Hematopoietic multipotent progenitor cell treated with erythropoietin and hydrocortisone succinate and interleukin-3 and kit ligand, for 4 days (in vitro differentiated cells): Measurements from ENCODE around the gene PARD6G.
A peak's percentile ranks its signal among the peaks of the same experiment; 100 is the strongest.

Source experiments
- DNase-seq: peaks from one replicate; pipeline ENCODE4 v3.0.0-alpha.2; 2015

The PARD6G gene

DNA sequence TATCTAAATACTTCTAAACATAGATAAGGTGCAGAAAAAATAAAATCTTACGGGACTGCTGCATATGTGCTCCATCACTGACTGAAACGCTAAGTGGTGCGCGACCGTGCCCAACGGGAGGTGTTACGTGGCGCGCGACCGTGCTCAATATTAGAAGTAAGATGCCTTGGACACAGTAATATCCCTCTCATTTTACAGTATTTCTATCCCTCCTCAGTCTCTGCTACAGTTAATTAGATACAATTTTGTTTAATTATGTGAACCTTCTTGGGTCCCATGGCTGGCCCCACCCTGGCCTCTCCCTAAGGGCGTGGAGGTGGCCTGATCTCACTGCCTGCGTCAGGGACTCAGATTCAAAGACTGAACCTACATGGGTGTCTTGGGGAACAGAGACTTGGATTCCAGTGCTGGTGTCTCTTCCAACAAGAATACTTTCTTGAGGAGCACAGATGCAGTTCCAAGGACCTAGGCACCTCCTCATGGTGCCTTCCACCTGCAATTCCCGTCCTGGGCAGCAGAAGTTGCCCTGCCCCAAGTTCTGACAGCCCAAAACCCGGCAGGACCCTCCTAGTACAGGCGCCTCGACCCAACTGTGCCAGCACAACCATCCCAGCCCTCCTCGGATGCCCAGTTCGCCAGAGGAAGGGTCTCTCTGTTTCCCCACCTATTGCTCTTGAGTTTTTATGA is 59.2 kb downstream of the PARD6G start:
- DNase-seq: no peak

DNA sequence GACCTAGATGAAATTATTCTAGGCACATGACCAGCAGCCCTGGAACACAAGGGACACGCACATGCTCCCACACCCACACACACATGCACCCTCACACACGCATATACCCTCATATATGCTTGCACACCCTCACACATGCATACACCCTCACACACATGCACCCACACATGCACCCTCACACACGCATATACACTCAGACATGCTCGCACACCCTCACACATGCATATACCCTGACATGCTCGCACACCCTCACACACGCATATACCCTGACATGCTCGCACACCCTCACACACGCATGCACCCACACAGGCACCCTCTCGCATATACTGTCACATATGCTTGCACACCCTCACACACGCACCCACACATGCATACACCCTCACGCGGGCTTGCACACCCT is 61.8 kb downstream of the PARD6G start:
- DNase-seq: no peak

- DNase-seq: no peak
Measured at GRCh38 chr18:80184243-80184772, 63.0 kb downstream of the PARD6G start.

DNA sequence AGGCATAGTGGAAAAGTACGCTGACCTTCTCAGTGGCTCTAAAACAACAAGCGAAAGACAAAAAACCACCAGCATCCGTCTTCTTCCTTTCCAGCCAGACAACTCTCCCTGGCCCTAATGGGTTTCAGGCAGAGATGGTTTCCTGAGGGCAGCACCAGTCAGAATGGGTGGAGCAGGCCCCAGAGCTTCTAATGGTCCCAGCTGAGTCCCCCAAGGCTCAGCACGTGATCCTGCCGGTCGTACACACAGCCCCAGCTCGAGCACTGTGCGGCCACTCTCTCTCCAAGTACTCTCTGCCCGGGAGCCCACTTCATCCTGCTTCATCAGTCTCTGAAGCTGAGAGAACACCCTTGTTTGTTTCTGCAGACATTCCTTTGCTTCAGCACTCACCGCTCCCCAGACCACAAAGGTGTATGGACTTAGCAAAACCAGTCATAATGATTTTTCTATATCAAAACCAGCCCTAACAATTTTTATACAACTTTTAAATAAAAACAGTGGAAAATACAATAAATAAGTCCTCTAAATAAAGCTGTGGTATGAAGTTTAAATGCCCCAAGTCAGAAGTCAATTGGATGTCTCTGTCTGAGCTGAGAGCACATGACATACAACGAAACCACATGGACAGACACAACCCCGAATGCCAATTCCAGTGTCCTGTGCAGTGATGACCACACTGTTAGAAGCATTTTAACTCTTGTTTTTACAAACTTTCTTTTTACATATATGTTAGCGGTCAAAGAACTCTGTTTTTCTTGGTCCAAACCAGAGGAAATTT is 63.9 kb downstream of the PARD6G start:
- no peak for DNase-seq

DNA sequence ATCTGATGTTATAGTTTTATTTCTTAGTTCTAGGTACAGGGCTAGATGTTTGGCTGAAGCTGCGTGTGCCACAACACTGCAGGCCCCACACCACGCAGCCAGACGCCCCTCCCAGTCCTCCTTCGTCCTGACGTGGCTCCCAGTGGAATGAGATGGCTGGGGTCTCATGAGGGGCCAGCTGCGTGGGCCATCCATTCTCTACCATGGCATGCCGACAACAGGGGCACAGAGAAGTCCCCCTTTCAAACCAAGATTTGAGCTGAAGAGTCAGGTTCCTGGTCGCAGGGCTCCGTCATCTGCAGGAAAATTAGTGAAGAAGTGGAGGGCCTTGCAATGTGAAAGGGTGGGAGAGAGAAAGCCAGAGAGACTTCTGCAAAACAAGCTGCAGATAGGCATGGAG is 64.5 kb downstream of the PARD6G start:
- DNase-seq: no peak

DNA sequence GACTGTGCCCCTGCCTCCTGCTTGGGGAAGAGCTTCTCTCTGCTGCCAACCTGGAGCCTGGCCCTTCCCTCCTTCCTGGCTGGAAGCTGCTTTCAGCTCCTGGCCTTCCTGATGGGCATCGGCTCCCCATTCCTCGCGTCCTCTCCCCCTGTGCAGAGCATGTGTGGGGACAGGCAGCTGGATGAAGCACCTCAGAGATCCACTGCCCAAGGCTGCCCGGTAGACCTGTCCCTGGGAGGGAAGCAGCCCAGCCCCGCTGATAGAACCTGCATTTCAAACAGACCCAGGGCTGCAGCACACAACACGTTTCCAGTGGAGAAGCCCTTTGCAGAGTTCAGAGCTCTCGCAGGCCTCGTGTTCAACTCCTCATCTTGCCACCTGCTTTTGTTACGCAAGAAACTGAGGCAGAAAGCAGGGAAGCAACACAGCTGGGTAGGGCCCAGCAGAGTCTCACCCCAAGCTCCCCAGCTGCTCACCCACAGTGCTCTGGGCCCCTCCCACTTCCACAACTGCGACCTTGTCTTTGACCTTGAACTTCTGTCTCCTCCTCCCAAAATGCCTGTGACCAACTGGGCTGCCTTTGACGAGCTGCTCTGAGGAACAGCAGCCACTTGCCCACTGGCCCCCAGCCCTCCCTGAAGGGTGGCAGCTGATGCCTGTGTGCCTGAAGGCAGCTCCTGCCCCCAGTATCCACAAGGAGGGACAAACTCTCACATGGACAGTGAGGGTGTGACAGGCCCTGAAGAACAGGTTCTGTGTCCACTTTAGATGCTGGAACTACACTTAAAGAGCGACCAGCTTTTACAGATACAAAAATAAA is 65.5 kb downstream of the PARD6G start:
- no peak for DNase-seq

DNA sequence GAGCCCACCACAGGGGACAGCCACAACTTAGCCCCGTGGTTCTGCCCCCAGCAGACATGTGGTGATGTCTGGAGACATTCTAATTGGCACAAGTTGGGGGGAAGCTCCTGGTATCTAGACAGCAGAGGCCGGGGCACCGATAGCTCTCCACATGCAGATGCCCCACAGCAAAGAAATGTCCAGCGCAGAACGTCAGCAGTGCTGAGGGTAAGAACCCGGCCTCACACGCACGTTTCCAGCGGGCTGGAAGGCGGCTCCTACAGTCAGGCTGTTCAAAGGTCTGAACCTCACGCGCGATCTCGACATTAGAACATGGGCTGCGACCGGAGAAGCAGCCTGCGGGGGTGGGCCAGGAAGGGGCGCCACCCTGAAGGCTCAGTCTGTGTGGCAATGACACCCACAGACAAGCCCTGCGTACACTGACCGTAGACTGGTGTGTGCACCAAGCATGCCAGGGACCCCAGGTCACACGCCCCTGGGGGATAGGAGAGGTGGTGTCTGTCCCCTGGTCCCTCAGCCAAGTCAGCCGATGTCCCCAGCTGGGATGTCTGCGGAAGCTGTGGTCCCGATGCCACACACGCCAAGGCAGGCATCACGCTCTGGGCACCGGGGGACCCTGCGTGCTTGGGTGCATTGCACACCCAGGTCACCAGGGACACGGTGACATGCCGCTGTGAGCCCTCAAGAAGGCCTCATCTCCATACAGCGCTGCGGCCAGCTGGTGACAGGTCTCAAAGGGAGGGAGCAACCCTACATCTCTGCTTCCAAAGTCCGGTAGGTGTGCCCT is 66.3 kb downstream of the PARD6G start:
- DNase-seq: no peak

- no peak for DNase-seq
Measured at GRCh38 chr18:80179857-80180558, 67.3 kb downstream of the PARD6G start.

DNA sequence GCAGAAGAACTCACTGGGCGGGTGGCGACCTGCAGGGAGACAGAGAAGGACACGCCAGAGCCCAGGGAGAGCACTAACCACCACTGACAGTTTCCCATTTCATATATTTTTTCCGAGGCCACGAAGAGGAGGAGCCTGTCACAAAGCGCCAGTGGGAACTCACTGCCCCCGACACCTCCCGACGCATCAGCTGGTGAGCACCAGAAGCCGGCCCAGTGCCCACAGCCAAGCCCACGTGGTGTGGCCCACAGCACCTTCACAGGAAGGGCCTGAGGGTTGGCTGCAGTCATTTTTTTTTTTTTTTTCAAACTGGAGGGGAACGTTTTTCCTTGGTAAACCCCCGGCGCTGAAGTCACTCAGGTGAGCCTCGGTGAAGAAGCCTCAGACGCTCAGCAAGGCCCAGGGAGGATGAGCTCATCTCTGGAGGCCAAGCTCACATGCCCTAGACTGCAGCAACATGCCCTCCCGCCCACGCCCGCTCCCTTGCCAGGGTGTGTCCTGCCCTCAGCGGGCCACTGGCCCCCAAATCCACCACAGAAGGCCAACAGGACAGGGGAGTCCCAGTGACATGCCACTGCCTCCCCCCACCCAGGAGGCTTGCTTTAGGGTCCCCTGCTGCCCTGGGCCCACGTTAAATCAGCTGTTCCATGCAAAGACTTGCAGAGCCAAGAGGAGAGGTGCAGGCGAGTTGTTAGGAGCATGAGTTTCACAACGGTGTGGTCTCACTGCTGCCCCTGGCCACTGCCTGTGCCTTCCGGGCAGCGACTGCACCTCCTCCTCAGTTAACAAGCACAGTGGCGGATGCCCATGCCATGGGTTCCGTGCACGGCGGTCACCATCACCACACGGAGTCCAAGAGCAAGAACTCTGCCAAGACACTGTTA is 68.1 kb downstream of the PARD6G start:
- DNase-seq: no peak

DNA sequence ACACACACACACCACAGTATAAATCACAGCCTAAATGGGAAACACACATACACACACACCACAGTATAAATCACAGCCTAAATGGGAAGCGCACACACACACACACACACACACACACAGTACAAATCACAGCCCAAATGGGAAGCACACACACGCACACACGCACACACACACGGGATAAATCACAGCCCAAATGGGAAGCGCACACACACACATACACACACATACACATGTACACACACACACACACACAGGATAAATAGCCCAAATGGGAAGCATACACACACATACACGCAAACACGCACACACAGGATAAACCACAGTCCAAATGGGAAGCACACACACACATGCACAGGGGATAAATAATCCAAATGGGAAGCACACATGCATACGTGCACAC is 70.2 kb downstream of the PARD6G start:
- no peak for DNase-seq

GRCh38 chr18:80176334-80177073 is 70.8 kb downstream of the PARD6G start:
- DNase-seq: no peak

DNA sequence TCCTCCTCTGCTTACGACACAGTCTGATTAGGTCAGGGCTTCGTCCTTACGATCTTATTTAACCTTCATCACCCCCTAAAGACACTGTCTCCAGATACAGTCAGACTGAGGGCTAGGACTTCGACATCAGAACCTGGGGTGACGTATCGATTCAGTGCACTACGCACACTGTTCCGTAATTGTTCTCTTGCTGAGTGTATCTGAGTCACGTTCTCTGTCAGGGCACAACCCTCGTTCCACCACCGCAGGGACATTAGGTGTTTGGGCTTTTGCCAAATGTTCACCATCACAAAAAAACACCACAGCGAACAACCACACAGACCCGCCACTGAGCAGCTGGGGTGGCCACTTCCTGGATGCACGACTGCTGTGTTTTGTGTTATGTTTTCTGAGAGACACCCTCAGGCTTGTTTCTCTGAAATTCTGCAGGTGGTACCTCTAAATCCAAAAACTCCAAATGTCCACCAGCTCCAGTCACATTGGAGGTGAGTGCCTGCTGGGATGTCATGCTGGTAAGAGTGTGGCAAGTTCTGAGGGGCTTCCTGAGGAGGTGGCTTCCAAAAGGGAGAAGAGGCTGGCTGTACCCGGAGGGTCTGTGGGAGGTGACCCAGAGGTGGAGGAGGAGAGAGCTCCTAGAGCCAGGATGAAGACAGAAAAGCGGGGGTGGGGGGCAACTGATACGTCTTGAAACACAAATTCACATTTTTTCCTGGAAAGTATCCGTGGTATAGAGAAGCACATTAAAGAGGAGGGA is 71.7 kb downstream of the PARD6G start:
- peak; percentile 22 for DNase-seq

DNA sequence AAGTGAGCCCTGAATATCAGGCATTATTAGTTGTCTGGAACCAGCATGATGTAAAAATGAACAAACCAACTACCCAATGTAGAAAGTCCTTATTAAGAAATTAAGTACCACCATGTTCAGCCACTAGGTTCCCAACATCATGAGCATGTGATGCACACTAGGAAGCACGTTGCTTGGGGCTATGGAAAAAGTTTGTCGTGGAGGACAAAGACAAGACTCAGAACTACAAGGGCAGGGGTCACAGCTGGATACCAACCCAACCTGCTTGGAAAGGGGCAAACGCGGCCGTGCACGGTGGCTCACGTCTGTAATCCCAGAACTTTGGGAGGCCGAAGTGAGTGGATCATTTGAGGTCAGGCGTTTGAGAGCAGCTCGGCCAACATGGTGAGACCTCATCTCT is 74.3 kb downstream of the PARD6G start:
- no peak for DNase-seq

GRCh38 chr18:80172056-80172455 is 75.3 kb downstream of the PARD6G start:
- DNase-seq: peak; percentile 20

DNA sequence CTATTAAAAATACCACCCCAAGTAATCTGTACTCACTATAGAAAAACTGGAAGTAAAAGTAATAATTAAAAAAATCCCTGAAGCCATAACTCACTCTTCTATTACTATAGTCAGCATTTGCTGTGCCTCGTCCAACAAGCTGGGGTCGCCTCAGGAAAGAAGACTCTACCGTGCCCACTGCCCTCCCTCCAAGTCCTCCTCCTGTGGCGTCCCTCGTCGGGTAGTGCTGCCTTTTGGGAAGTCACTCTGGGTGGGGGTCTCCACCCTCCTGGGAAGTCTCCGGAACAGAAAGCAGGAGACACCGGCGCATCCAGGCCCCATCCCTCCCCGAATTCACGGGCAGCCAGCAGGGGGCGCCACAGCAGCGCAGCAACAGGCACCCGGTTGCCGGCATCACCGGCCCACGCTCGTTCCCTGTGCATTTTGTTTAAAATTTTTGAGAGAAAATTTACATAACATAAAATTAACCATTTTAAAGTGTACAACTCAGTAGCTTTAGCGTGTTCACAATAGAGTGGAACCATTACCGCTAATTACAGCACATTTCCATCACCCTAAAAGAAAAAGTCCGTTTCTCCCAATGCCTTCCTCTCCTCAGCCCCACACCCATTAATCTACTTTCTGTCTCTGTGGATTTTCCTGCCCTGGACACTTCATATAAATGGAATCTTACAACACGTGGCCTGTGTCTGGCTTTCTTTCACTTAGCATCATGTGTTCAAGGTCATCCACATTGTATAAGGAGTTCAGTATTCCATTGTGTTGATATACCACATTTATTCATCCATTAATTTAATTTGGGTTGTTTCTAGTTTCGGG is 76.1 kb downstream of the PARD6G start:
- peak; percentile 57 for DNase-seq

DNA sequence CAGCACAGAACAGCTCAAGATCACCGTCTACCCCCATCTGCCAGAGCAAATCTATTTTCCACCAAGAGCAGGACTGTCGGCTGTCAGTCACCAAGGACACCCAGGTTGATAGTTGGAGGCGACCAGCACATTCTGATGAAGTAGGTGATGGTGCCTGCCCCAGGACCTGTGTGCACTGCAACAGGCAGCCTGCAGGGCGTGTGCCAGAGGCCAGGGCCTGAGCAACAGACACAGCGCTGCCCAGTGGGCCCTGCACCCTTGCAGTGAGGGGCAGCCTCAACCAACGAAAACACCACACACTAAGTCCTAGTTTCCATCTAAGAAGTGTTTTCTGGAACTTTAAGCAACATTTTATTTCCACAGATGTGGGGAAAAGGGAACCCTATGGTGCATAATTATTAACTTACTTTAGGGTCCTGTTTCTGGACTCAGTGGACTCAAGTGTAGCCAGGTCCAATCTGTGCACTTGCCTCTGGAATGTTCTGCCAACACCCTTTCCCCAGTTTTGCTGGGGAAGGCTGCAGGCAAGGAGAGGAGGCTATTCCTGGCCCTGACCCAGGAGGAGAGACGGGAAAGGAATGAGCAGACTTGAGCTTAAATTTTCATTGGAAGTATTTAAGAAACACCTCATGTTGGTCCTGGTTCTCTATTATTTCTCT is 76.8 kb downstream of the PARD6G start:
- no peak for DNase-seq

DNA sequence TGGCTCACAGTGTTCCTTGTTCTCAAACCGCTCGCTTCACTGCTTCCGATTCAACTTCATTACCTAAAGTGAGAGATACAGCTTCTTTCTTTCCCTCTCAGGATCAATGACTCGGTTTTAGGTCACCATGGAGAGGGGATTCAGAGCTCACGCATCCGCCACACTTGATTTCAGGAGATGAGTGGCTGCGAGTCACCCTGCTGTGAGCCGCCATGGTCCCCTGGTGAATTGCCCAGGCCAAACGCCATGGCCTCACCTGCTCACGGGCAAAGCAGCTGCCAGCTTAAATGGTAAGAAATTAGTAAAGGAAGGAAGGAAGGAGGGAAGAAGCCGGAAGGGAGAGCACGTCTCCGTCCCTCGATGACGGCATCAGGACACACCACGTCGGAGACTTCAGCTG is 77.7 kb downstream of the PARD6G start:
- no peak for DNase-seq

GRCh38 chr18:80168982-80169381 is 78.3 kb downstream of the PARD6G start:
- DNase-seq: no peak
